ENCODE data around the gene FILIP1L.

Gene FILIP1L

DNA sequence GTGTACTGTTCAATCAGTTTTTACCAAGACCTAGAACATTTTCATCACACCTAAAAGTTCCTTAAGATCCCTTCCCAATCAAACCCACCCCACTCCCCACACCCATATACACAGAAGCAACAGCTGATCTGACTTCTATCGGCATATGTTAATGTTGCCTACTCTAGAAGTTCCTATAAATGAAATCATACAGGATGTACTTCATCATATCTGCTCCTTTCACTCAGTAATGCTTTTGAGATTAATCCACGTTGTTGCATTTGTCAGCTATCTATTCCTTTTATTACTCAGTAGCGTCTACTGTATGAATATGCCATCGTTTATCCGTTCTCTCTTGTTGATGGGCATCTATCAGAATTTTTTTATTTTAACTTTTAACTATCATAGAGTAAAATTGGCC is 14.3 kb upstream of the FILIP1L start:
- DNase-seq (ENCODE audit: low read depth): no peak
- H3K4me3 ChIP-seq (ENCODE audit: low read depth, low read length): no peak overlapping the region

DNA sequence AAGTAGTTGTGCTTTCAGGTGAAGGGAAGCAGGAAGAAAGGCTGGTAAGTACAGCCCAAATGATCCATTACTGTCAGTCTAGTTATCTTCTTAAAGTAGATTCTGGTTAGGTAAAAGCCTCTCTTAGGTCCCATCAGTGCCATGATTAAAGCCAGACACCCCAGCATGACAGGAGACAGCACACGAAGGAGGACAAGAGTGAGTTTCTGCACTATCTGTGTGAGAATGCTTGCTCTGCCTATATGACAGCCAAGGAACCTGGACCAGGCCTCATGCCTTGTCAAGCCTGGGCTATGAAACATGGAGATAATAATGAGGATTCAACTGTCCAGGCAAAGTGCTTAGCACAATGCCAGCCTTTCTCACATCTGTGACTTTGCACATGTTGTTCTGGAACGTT is 13.5 kb upstream of the FILIP1L start:
- no peak overlapping the region for H3K4me3 ChIP-seq (ENCODE audit: low read depth, low read length)
- no peak for DNase-seq (ENCODE audit: low read depth)

DNA sequence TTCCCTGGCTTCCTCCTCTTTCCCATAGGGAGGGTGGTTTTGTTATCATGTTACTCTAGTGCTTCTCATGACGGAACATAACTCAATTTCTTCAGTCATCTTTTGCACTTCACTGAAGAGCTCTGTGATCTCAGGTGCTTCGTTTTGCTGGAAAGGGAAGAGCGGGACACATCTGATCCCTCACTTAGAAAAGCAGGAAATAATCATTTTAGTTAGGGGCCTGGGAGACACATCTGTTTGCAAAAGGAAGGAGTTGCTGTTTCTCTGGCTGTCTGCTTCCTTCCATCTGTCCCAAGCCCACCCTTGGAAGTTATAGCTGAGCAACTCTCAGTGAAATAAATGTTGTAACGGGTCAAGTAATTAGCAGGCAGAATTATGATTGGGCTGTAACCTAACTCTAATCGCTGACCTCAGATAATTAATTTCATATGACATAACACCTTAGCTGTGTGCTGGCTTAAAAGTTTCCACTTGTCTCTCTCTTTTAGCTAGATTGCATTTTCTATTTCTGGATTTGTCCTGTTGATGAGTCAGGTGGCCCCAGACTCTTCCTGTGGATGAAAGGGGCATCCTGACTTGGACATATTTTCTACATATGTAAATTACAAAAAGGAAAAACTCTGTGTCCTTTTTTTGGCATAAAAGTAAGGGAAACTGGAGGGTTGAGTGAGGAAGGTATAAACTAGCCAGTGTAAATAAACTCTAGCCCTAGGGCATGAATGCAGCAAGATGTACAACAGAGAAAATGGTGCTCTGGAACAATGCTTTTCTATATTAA is 11.0 kb upstream of the FILIP1L start:
- no peak overlapping the region for H3K4me3 ChIP-seq (ENCODE audit: low read depth, low read length)
- no peak for DNase-seq (ENCODE audit: low read depth)

DNA sequence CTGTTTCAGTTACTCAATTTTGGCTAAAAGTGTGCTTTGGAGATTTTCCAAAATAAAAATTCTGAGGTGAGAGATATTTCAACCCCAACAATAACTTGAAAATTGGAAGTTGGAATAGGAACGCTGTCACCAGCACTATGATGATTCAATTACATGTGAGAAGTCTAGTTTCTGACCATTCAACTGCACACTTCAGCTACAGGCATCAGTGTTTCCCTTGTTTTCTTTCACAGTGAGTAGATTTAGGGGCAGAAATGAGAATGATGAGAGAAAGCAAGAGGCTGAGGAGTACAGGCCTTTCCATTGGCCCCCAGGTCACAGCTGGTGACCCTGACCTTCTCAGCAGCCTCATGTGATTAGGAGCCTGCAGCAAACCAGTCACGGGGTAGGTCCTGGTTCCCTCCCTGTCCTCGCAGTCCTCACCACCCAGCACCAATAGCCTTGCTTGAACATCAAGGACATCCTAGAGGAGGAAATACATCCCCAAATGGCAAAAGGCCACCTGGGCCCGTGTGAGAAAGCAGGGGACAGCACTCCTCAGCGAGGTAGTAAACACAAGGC is 10.0 kb upstream of the FILIP1L start:
- DNase-seq (ENCODE audit: low read depth): no peak

DNA sequence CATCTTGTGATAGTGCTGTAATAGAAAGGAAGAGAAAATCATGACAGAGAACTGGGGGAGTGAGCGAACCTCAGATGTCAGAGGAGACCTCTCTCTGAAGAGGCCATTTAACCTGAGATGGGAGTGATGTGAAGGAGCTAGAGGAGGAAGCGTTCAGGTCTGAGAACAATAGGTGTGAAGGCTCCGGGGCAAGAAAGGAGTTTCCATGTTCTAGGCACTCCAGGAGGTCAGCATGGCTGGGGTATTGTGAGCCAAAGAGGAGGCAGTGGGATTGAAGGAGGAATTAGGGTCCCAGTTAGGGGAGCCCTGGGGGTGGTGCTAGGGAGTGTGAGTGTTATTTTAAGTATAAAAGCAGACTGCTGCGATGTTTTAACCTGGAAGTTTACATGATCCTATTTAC is 8.8 kb upstream of the FILIP1L start:
- no peak for DNase-seq (ENCODE audit: low read depth)
- no peak overlapping the region for H3K4me3 ChIP-seq (ENCODE audit: low read depth, low read length)

More for the DNA sequence above, 10.0 kb upstream of the FILIP1L start:
- no peak overlapping the region for H3K4me3 ChIP-seq (ENCODE audit: low read depth, low read length)

DNA sequence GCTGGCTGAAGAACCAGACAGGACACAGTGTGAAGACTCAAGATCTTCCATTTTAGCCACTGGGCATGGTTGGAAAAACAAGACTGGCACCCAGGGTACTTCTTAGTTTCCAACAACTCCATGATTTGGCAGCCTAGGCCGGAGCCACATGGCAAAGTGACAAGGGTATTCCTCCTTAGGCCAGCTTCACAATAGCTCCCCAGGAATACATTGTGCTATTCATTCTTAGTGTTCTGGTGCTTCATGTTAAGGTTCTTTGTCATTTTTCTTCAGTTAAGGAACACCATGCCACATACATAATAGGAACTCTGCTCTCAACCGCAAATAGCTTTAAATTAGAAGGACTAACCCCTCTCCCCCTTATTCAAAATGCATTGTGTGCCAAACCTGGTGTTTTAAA is 8.0 kb upstream of the FILIP1L start:
- no peak for DNase-seq (ENCODE audit: low read depth)
- H3K4me3 ChIP-seq (ENCODE audit: low read depth, low read length): no peak overlapping the region

DNA sequence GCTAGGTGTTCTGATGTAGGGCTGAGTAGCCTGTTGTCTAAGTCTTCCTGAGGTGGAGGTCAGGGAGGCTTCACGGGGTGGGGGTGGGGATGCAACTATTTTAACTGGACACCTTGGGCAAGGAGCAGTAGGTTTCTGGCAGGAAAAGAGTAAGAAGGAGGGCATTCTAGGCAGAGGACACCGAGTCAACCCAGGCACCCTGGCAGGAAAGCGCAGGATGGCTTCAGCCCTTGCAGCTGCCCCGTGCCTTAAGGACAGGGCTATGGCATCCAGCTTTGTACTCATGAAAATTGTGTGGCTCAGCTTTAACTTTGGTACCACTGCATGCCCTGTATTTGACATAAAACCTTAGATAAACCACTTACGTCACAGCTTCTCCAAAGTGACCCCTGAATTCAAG is 6.4 kb upstream of the FILIP1L start:
- no peak overlapping the region for H3K4me3 ChIP-seq (ENCODE audit: low read depth, low read length)
- no peak for DNase-seq (ENCODE audit: low read depth)

DNA sequence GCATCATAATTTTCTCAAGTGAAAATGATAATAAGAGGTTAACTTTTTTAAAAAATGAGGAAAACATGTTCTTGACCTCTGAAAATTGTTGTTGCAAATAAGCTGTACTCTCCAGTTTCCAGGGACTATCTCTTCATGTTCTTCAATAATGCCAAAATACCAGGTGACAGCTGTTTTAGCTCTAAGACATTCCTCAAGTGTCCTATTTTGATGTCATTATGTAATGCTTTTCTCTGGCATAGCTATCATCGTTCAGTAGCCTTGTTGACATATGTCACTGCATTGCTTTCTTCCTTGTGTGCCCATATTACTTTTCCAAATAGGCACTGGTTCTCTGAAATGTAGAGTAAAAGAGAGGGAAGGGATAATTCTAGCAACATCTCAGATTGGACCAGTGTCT is 5.7 kb upstream of the FILIP1L start:
- no peak overlapping the region for H3K4me3 ChIP-seq (ENCODE audit: low read depth, low read length)
- DNase-seq (ENCODE audit: low read depth): no peak

DNA sequence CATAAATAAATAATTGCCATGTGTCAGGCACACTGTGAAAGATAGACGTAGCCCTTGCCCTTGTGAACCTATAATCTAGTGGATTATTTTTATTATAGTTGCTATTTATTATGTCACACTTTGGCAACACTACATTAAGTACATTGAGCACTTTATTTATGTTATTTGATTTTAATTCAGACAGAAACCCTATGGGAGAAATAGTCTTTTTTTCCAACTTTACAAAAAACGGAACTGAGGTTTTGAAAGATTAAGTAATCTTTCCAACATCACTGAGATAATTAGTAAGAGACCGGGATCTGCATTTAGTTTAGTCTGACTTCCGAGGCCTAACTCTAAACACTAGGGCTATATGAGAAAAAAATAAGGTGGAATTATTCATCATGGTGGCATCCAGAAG is 2.8 kb upstream of the FILIP1L start:
- no peak for DNase-seq (ENCODE audit: low read depth)
- H3K4me3 ChIP-seq (ENCODE audit: low read depth, low read length): no peak overlapping the region

DNA sequence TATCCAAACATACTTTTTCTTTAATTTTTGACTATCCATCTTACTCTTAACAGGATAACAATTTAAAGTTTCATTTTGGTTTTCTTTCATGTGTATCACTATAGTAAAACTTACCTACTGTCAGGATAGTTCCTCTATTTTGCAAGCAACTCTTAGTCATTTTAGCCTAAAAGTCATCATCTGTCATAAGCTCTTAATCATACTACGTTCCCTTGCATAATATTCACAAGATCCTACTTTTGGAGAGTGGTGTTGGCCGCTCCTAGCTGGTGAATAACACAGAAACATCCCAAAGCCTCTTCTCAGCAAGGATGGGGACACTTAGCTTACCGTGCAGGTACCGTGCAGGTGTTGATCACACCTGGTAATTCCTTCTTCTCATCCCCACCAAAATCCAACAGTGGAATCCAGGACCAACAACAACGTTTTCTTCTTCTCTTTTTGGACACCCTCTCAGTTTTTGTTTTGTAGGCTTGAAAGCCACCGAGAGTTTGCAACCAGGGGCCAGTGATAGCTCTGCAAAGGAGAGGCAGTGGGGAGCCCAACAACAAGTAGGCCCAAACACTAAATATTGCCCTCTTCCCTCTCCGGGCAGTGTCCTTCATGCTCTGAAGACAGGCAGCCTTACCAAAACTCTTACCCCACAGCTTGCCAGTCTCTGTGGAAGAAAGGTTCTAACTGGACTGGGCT is 433 bp downstream of the FILIP1L start:
- no peak for DNase-seq (ENCODE audit: low read depth)
- H3K4me3 ChIP-seq (ENCODE audit: low read depth, low read length): no peak overlapping the region

DNA sequence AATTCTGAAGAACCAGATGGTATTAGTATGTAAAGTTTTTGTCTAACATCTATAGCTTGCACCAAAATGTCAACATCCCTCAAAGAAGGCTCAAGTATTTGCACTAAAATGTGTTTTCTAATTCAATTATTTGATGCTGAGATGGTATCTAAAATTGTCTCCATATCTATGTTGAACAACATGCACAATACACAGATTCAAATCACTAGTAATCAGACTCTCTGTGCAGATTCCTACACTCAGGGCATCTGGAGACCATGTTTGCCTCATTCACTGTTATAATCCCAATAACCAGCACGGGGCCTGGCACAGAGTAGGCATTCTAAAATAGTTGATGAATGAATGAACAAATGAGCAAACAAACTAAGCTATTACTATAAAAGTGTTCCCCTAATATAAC is 2.6 kb downstream of the FILIP1L start:
- DNase-seq (ENCODE audit: low read depth): no peak
- H3K4me3 ChIP-seq (ENCODE audit: low read depth, low read length): no peak overlapping the region

DNA sequence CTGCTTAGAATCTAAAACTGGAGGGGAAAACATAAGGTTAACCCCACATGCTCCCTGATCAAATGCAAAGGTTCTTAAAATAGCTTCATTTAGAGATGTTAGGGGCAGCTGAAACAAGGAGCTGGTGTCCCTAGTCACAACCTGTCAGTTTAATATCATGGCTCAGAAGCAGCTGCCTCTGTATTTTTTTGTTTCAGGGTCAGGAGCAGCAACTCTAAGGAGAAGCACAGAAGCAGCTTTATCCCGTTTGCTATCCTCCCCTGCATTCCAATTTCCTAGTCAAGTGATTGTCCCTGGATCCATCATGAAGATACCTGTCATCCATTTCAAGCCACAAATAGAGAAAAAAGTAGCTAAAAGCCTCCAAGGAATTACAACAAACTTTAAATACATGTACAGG is 4.1 kb downstream of the FILIP1L start:
- no peak for DNase-seq (ENCODE audit: low read depth)
- H3K4me3 ChIP-seq (ENCODE audit: low read depth, low read length): no peak overlapping the region

DNA sequence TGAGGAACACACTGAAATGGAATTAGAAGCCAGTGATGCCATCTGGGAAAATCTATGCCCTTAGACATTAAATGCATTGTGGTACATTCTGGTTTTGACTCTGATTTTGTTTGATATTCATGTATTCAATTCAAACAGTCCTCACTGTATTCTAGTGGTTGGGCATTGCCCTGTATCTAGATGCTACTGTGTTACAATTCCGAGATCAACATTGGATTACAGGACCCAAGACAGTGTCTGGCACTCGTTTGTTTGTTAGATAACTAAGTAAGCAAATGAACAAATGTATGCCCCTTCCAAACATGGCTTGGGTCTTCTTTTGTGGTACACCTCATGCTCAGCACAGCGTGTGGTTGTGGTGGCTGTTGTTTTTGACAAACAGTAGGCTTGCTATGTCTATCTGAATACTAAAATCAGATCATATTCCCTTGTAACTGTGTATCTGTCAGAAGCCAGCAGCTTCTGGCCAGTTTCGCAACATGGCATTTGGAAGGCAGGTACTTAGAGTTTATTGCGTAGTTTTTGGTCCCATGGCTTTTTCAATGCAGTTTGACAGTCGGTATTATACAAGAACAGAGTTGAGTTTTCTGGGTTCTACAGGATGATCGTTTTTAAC is 5.7 kb downstream of the FILIP1L start:
- no peak overlapping the region for H3K4me3 ChIP-seq (ENCODE audit: low read depth, low read length)
- DNase-seq (ENCODE audit: low read depth): no peak

DNA sequence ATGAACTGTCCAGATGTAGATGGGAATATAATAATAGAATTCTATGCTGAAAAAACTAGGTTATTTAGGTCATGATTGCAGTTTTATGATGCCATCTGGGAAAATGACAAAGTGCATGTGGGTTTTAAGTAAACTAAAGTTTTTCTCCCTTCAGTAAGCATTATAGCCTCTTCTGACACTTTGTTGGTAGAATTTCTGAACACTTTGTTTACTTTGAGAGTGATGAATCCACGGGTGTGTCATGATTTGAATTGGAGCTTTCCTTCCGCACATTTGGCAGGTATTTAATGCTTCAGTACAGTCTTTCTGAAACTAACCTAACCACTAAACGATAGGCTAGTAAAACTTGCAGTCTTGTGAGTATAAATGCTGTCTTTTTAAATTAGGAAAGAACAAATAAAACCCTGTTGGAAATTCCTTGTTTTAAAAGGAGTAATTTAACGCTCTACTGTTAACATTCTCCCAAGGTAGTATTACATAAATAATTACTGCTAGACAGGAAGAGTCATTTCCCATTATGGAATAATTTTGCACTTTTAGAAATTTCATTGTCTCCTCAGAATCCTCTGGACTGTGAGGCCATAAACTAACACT is 7.0 kb downstream of the FILIP1L start:
- no peak overlapping the region for H3K4me3 ChIP-seq (ENCODE audit: low read depth, low read length)
- DNase-seq (ENCODE audit: low read depth): no peak

DNA sequence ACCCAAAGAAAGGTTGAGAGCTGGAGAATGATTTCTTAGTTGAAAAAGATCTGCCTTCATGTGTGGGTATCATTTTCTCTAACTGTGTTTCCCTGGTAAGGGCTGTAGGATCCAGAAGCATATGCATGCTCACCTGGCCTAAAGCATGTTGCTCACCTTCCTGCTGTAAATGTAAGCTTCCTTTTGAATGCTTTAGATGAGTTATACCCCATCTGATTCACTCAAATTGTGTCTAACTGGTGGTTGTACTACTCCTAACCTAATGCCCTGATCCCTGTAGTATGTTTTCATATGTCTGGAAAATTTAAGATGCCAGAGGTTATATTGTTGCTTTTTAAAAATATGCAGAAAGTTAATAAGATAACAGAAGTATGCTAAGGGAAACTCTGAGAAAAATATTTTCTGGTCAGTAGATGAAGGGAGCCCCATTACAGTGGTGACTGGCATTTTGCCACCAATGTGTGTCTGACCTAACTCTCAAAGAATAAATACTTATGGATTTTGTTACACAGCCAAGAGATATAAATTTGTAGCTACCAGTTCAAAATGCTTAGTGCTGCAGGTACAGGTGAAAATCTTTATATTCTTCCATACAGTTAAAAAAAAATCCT is 7.7 kb downstream of the FILIP1L start:
- H3K4me3 ChIP-seq (ENCODE audit: low read depth, low read length): no peak overlapping the region
- DNase-seq (ENCODE audit: low read depth): no peak

DNA sequence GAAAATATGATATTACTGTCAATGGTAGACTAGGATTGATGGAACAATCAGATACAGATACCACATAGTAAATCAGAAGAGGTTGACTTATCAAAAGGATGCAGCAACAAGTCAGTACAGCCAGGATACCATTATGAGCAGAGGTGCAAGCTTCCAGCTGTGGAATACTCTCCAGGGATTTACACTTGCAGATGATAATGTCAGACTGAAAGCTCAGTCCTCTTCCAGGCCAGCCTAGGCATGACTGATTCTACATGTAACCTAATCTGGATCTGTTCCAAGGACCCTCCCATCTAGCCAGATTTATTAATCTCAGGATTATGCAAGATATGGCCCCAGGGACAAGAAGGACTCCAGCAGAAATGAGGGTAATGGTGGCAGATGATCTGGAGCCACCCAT is 8.2 kb downstream of the FILIP1L start:
- H3K4me3 ChIP-seq (ENCODE audit: low read depth, low read length): no peak overlapping the region
- DNase-seq (ENCODE audit: low read depth): no peak

DNA sequence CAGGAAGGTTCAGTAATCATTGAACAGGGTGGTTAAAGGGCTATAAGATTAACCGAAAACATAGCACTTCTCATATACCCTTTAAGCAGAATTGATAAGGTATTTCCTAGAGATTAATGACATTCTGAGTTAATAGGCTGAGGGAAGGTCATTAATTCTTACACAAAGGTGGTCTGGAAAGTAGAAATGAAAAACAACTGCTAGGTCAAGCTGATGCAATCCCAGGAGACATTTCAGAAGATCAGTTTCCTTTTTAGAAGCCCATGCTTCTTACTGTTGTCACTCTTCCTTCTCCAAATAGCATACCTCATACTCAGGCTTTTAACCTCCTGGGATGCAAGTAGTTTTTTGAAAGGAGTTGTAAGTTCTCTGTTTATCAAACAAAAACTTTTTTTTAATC is 8.8 kb downstream of the FILIP1L start:
- no peak overlapping the region for H3K4me3 ChIP-seq (ENCODE audit: low read depth, low read length)
- DNase-seq (ENCODE audit: low read depth): no peak

DNA sequence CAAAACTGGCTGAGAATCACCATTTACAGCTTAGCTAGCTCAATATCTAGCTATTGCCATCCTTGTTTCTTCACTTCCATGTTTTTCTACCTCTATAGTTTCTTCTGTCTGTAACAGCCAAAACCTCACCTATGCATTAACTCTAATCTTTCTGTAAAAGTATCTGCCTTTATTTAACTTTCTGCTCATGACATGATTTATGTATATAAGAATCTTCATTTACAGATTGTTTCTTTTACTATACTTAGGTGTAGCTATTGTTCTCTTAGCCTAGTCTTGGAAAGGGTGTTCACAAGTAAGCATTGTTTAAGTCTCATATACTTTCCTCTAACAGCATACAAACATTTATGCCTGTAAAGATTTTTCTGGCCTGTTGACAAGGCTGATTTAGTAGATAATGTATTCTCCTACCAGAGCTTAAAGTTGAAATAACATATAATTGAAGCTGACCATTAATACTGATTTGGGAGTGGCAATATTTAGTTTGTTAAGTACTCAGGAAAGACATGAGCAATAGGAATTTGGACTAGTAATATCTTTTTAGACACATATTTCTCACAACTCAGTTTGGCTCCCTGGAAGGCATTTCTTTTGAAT is 9.4 kb downstream of the FILIP1L start:
- DNase-seq (ENCODE audit: low read depth): no peak

DNA sequence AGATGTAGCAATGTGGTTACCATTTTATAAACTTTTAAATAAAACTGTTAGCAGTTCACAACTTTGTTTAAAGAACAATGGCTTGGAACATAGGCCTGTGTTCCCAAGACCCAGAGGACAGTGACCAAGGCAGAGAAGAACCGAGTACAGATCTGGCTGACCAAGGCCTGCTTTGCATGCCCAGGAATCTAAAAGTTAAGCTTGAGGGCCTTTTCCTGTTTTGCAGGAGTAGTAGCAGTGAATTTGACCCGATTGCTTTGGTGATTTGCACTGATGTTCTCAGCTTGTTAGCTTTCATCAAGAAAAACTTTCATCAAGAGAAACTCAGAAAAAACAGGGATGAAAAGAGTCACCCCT is 9.9 kb downstream of the FILIP1L start:
- DNase-seq (ENCODE audit: low read depth): no peak
- no peak overlapping the region for H3K4me3 ChIP-seq (ENCODE audit: low read depth, low read length)

More for the DNA sequence above, 9.4 kb downstream of the FILIP1L start:
- no peak overlapping the region for H3K4me3 ChIP-seq (ENCODE audit: low read depth, low read length)
